Measurements from ENCODE around the gene TSPAN11.

- no peak for TF ChIP-seq POLR2AphosphoS5 (IDR thresholded peaks at IDR 0.05; ENCODE audit: borderline replicate concordance, low read depth, low read length)
- TF ChIP-seq EZH2 (IDR thresholded peaks at IDR 0.05) = no peak
- TF ChIP-seq FOXP2 (optimal IDR thresholded peaks at IDR 0.05; ENCODE audit: control extremely low read depth, extremely low read length, insufficient read depth) = no peak
Observed at GRCh38 chr12:30961030-30961429, 34.5 kb downstream of the TSPAN11 start.
